Sigmoid colon (tissue), 7 donors: ENCODE measurements around the gene ADAMTS17. TPM values are rescaled to one million over a fixed set of nuclear protein-coding genes. Genes with fewer than 3 reads are reported as not detected.

Experiments used
- DNase-seq: peaks from one replicate; pipeline ENCODE4 v3.0.0-alpha.2; 2019
- H3K27ac ChIP-seq, 4 donors: fragments of 200-600 bp; sonication (generic); one replicate each; pipeline ENCODE4 v1.5.1; 2016 to 2019; ENCODE audit warnings: mild to moderate bottlenecking in 1 of 4
- H3K27me3 ChIP-seq, 3 donors: fragments of 200-600 bp; sonication (generic); one replicate each; pipeline ENCODE4 v1.5.1; 2019; ENCODE audit warnings: mild to moderate bottlenecking in 1 of 3
- H3K36me3 ChIP-seq, 4 donors: fragments of 200-600 bp; sonication (generic); one replicate each; pipeline ENCODE4 v1.5.1; 2016 to 2019
- H3K4me1 ChIP-seq, 4 donors: fragments of 200-600 bp; sonication (generic); one replicate each; pipeline ENCODE4 v1.5.1; 2017 to 2019
- H3K4me3 ChIP-seq, 4 donors: fragments of 200-600 bp; sonication (generic); one replicate each; pipeline ENCODE4 v1.5.1; 2017 to 2019; ENCODE audit warnings: mild to moderate bottlenecking in 2 of 4, moderate library complexity in 1 of 4
- H3K9me3 ChIP-seq, 4 donors: fragments of 200-600 bp in 3 of 4; sonication (generic) in 3 of 4; one replicate each; pipeline versions ENCODE4 v1.5.1 to v1.6.1; 2013 to 2019
- EP300 ChIP-seq, 4 donors: sonication (generic); formaldehyde crosslinking; IDR thresholded peaks; one replicate each; pipeline ENCODE4 v1.6.1; 2017; ENCODE audit warnings: antibody characterized with exemption in 4 of 4
- POLR2A ChIP-seq, 2 donors: fragments of 450-650 bp; IDR thresholded peaks; one replicate each; pipeline ENCODE4 v1.6.1; 2016; ENCODE audit warnings: antibody characterized with exemption in 2 of 2, mild to moderate bottlenecking in 2 of 2, moderate library complexity in 2 of 2
- POLR2AphosphoS5 ChIP-seq, 4 donors: sonication (generic); formaldehyde crosslinking; IDR thresholded peaks; one replicate each; pipeline ENCODE4 v1.6.1; 2017; ENCODE audit warnings: antibody characterized with exemption in 4 of 4
- WGBS, 2 donors: extraction: QIAGEN DNeasy Blood & Tissue Kit; methylation state at CpG; one replicate each; pipeline ENCODE4 v1.1.7; 2013; 5-methylcytosine and 5-hydroxymethylcytosine counted together
- intact Hi-C: fragments of 100-400 bp; cut with DNase I; formaldehyde crosslinking; loops from one replicate; pipeline ENCODE4 v1.15.1; 2023
- polyA plus RNA-seq, 3 donors: library from polyadenylated mRNA; stranded (reverse); fragments of 200-250 nt; gene quantifications; one replicate each; pipeline ENCODE4 v1.2.3, GENCODE V29; 2013
- total RNA-seq, 4 donors: library from RNA; depleted of rRNA; stranded (reverse); fragments of >200 nt; gene quantifications; one replicate each; pipeline ENCODE4 v1.1.0, GENCODE V29; 2016
- TF ChIP-seq, protein P1 (sequence below), 4 experiments: fragments of 450-650 bp in 3 of 4; fragments of 200-600 bp in 1 of 4; IDR thresholded peaks; one replicate each; pipeline ENCODE4 v1.5.1; 2016 to 2019; ENCODE audit warnings: antibody characterized with exemption in 4 of 4, mild to moderate bottlenecking in 3 of 4, moderate library complexity in 2 of 4
- donor health status: healthy with polysubstance abuse.
- donor health status: Bipolar disorder and iron deficiency.
- donor health status: healthy.

Gene ADAMTS17
- total and polyA plus RNA-seq, 7 donors = 0.46 to 3.6 (median 1.2) TPM

- no peak for DNase-seq
- H3K4me3 ChIP-seq = no peak overlapping the region
- H3K27ac ChIP-seq = no peak overlapping the region
- H3K4me1 ChIP-seq = peaks cover 0 to 7% (median 5%) of the 10 kb centered on the region in 4 donors
- H3K27me3 ChIP-seq = no peaks in the 10 kb centered on the region
- 87 to 91% methylated on average over 13 of the region's 13 CpGs for WGBS, 2 donors
- H3K36me3 ChIP-seq = no peaks in the 10 kb centered on the region
- intact Hi-C loops = no loop called here
- TF ChIP-seq POLR2AphosphoS5 (IDR thresholded peaks at IDR 0.05) = no peak
- TF ChIP-seq, protein P1, sequence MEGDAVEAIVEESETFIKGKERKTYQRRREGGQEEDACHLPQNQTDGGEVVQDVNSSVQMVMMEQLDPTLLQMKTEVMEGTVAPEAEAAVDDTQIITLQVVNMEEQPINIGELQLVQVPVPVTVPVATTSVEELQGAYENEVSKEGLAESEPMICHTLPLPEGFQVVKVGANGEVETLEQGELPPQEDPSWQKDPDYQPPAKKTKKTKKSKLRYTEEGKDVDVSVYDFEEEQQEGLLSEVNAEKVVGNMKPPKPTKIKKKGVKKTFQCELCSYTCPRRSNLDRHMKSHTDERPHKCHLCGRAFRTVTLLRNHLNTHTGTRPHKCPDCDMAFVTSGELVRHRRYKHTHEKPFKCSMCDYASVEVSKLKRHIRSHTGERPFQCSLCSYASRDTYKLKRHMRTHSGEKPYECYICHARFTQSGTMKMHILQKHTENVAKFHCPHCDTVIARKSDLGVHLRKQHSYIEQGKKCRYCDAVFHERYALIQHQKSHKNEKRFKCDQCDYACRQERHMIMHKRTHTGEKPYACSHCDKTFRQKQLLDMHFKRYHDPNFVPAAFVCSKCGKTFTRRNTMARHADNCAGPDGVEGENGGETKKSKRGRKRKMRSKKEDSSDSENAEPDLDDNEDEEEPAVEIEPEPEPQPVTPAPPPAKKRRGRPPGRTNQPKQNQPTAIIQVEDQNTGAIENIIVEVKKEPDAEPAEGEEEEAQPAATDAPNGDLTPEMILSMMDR (IDR thresholded peaks at IDR 0.05) = no peak
- no peak for TF ChIP-seq EP300 (IDR thresholded peaks at IDR 0.05)
- TF ChIP-seq POLR2A (IDR thresholded peaks at IDR 0.05) = no peak
- H3K9me3 ChIP-seq = no peaks in the 10 kb centered on the region
These were observed 408.9 kb downstream of the ADAMTS17 start for GRCh38 chr15:99932676-99933402.

GRCh38 chr15:99931703-99932603, 409.8 kb downstream of the ADAMTS17 start:
- Histone ChIP-seq H3K9me3 (no peaks in the 10 kb centered on the region), H3K27ac (no peak overlapping the region), H3K4me3 (no peak overlapping the region), H3K36me3 (no peaks in the 10 kb centered on the region), H3K27me3 (no peaks in the 10 kb centered on the region), H3K4me1 (peaks cover 0 to 7% (median 5%) of the 10 kb centered on the region in 4 donors)
- no peak for TF ChIP-seq POLR2A (IDR thresholded peaks at IDR 0.05)
- TF ChIP-seq, protein P1 (IDR thresholded peaks at IDR 0.05) = no peak
- intact Hi-C loops = no loop called here
- 87 to 90% methylated on average over 13 of the region's 13 CpGs for WGBS, 2 donors
- DNase-seq = no peak

DNA sequence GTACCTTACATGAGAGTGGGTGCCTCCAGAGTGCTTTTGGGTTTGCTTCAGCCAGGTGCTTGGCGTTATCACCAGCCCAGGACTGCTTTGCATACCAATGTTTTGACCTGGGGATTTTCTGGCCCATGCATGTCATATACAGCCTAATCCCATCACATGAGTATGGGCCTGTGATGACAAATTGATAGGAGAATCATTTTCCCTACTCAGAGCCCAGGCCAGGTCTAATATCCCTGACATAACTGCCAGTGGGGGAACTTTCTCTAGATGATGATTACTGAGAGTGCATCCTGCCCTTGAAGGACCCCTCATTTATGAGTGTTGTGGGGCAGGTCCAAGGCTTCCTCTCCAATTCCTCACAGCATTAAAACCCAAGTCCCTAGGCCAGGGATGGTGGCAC, 411.1 kb downstream of the ADAMTS17 start:
- intact Hi-C loops = no loop called here
- H3K4me3 ChIP-seq = no peak overlapping the region
- peaks cover 0 to 11% (median 6%) of the 10 kb centered on the region in 4 donors for H3K4me1 ChIP-seq
- DNase-seq = no peak
- no peaks in the 10 kb centered on the region for H3K27me3 ChIP-seq
- H3K36me3 ChIP-seq = no peaks in the 10 kb centered on the region
- TF ChIP-seq POLR2A (IDR thresholded peaks at IDR 0.05) = no peak
- no peak for TF ChIP-seq EP300 (IDR thresholded peaks at IDR 0.05)
- no peak for TF ChIP-seq POLR2AphosphoS5 (IDR thresholded peaks at IDR 0.05)
- TF ChIP-seq, protein P1 (IDR thresholded peaks at IDR 0.05) = no peak
- H3K9me3 ChIP-seq = no peaks in the 10 kb centered on the region
- no peak overlapping the region for H3K27ac ChIP-seq
- WGBS, 2 donors = 87 to 88% methylated on average over 1 of the region's 1 CpG

- Histone ChIP-seq H3K27me3 (no peaks in the 10 kb centered on the region), H3K27ac (no peak overlapping the region), H3K9me3 (no peaks in the 10 kb centered on the region), H3K4me3 (no peak overlapping the region), H3K4me1 (peaks cover 0 to 11% (median 6%) of the 10 kb centered on the region in 4 donors), H3K36me3 (no peaks in the 10 kb centered on the region)
- WGBS, 2 donors = 85 to 87% methylated on average over 11 of the region's 11 CpGs
- TF ChIP-seq, protein P1 (IDR thresholded peaks at IDR 0.05) = no peak
- no peak for DNase-seq
- intact Hi-C loops = loop anchor here (2.0 to 10.0 kb wide), 5 partner anchors 114 to 676 kb away; partner anchors contain the start of genes ASB7 and LINS1
These were observed 412.5 kb downstream of the ADAMTS17 start for GRCh38 chr15:99929266-99929665.
